GM23338 (cell line): ENCODE results near the gene ZNF780B. TPM values are rescaled to one million over a fixed set of nuclear protein-coding genes. Genes with fewer than 3 reads are reported as not detected.

ENCODE experiments used
- ATAC-seq: fragments of 200-7000 bp; cut with Tn5 transposase; 3 replicates; pipeline ENCODE4 v1.9.1; 2020
- DNase-seq: peaks from one replicate; pipeline ENCODE4 v3.0.0-alpha.2; 2015; ENCODE audit warnings: low spot score
- H2AFZ ChIP-seq: fragments of 200-600 bp; sonication (generic); 2 replicates; pipeline ENCODE4 v1.8.0; 2016; ENCODE audit warnings: antibody characterized with exemption, mild to moderate bottlenecking, moderate library complexity
- H3F3A ChIP-seq: fragments of 200-600 bp; sonication (generic); replicated peaks from 2 replicates; pipeline ENCODE4 v1.8.0; 2017; ENCODE audit warnings: antibody characterized with exemption, mixed run types, low read depth
- H3K27ac ChIP-seq: fragments of 200-600 bp; sonication (generic); 2 replicates; pipeline ENCODE4 v1.6.1; 2016; ENCODE audit warnings: low read depth
- H3K27me3 ChIP-seq: fragments of 200-600 bp; sonication (generic); 2 replicates; pipeline ENCODE4 v1.8.0; 2016; ENCODE audit warnings: mild to moderate bottlenecking, mixed run types, moderate library complexity; ENCODE audit not compliant: insufficient read depth
- H3K36me3 ChIP-seq: fragments of 200-600 bp; sonication (generic); 2 replicates; pipeline ENCODE4 v1.8.0; 2016; ENCODE audit warnings: mild to moderate bottlenecking; ENCODE audit not compliant: insufficient read depth
- H3K4me1 ChIP-seq: fragments of 200-600 bp; sonication (generic); 2 replicates; pipeline ENCODE4 v1.8.0; 2016; ENCODE audit warnings: mild to moderate bottlenecking, moderate library complexity; ENCODE audit not compliant: insufficient read depth
- H3K4me2 ChIP-seq: fragments of 200-600 bp; sonication (generic); 2 replicates; pipeline ENCODE4 v1.7.1; 2017; ENCODE audit warnings: mixed run types
- H3K4me3 ChIP-seq: fragments of 200-600 bp; sonication (generic); 2 replicates; pipeline ENCODE4 v1.6.1; 2016; ENCODE audit warnings: mixed run types
- H3K79me2 ChIP-seq: fragments of 200-600 bp; sonication (generic); replicated peaks from 2 replicates; pipeline ENCODE4 v1.8.0; 2017; ENCODE audit warnings: mild to moderate bottlenecking; ENCODE audit not compliant: insufficient read depth
- H3K9me2 ChIP-seq: fragments of 200-600 bp; sonication (generic); 2 replicates; pipeline ENCODE4 v1.8.0; 2017; ENCODE audit not compliant: insufficient read depth
- H4K20me1 ChIP-seq: fragments of 200-600 bp; sonication (generic); replicated peaks from 2 replicates; pipeline ENCODE4 v1.8.0; 2017; ENCODE audit warnings: mild to moderate bottlenecking; ENCODE audit not compliant: insufficient read depth
- H3K27ac Mint-ChIP-seq: 2 replicates; pipeline ENCODE4 v1.8.0; 2020; ENCODE audit warnings: inconsistent platforms, mild to moderate bottlenecking, moderate library complexity, mixed read lengths
- H3K27me3 Mint-ChIP-seq: 3 replicates; pipeline ENCODE4 v1.8.0; 2022; ENCODE audit warnings: low read depth, mild to moderate bottlenecking, moderate library complexity, mixed read lengths, inconsistent platforms; ENCODE audit not compliant: insufficient read depth, poor library complexity
- H3K36me3 Mint-ChIP-seq: 3 replicates; pipeline ENCODE4 v1.8.0; 2021; ENCODE audit warnings: low read depth, mild to moderate bottlenecking, inconsistent platforms, moderate library complexity, mixed read lengths
- H3K4me1 Mint-ChIP-seq: 3 replicates; pipeline ENCODE4 v1.8.0; 2020; ENCODE audit warnings: mild to moderate bottlenecking, inconsistent platforms, mixed read lengths
- H3K4me3 Mint-ChIP-seq: 3 replicates; pipeline ENCODE4 v1.8.0; 2021; ENCODE audit warnings: moderate library complexity, mild to moderate bottlenecking, inconsistent platforms, mixed read lengths
- H3K9me3 Mint-ChIP-seq: 3 replicates; pipeline ENCODE4 v1.8.0; 2020; ENCODE audit warnings: moderate library complexity, mild to moderate bottlenecking, inconsistent platforms, mixed read lengths
- CREB1 ChIP-seq: fragments of 250-450 bp; sonication (Bioruptor Pico); IDR thresholded peaks from 2 replicates; pipeline ENCODE4 v1.5.0; 2020; ENCODE audit warnings: low read depth, mild to moderate bottlenecking, moderate library complexity
- CTCF ChIP-seq, 2 experiments: fragments of 200-600 bp in 1 of 2; sonication (generic) in 1 of 2; conservative IDR thresholded peaks; 2 replicates each; pipeline versions ENCODE4 v1.5.1 to v1.6.1; 2016 to 2017; ENCODE audit warnings: antibody characterized with exemption in 2 of 2, low read depth in 2 of 2, mild to moderate bottlenecking in 2 of 2, moderate library complexity in 1 of 2
- EZH2 ChIP-seq: fragments of 200-600 bp; sonication (generic); IDR thresholded peaks from one replicate; pipeline ENCODE4 v1.8.0; 2017; ENCODE audit warnings: antibody characterized with exemption, mild to moderate bottlenecking, low read depth; ENCODE audit not compliant: unreplicated experiment
- EZH2phosphoT487 ChIP-seq: fragments of 200-600 bp; sonication (generic); IDR thresholded peaks from one replicate; pipeline ENCODE4 v1.8.1; 2018; ENCODE audit warnings: antibody characterized with exemption; ENCODE audit not compliant: unreplicated experiment
- JUNB ChIP-seq: IDR thresholded peaks from one replicate; pipeline ENCODE4 v1.6.1; 2016; ENCODE audit warnings: antibody characterized with exemption; ENCODE audit not compliant: unreplicated experiment
- NANOG ChIP-seq: IDR thresholded peaks from 2 replicates; pipeline ENCODE4 v1.6.1; 2016; ENCODE audit warnings: antibody characterized with exemption, borderline replicate concordance
- POLR2AphosphoS5 ChIP-seq: IDR thresholded peaks from 2 replicates; pipeline ENCODE4 v1.6.1; 2016; ENCODE audit warnings: antibody characterized with exemption, low read depth
- STAT1 ChIP-seq: IDR thresholded peaks from one replicate; pipeline ENCODE4 v1.6.1; 2016; ENCODE audit warnings: antibody characterized with exemption; ENCODE audit not compliant: unreplicated experiment
- ZNF114 ChIP-seq: fragments of 250-450 bp; sonication (Bioruptor Pico); IDR thresholded peaks from 2 replicates; pipeline ENCODE4 v1.5.0; 2020; ENCODE audit warnings: mild to moderate bottlenecking, moderate library complexity
- ZNF331 ChIP-seq: fragments of 250-450 bp; sonication (Bioruptor Pico); IDR thresholded peaks from 2 replicates; pipeline ENCODE4 v1.5.0; 2020; ENCODE audit warnings: low read depth, mild to moderate bottlenecking, moderate library complexity
- polyA plus RNA-seq: library from polyadenylated mRNA; unstranded; fragments of >200 nt; fragmentation: Nextera tagmentation; extraction: Ambion mirVana; gene quantifications from 2 replicates; pipeline ENCODE4 v1.2.1, GENCODE V29; 2016
- total RNA-seq: library from RNA; depleted of rRNA; stranded (reverse); fragments of >200 nt; shearing (Covaris generic); gene quantifications from 2 replicates; pipeline ENCODE4 v1.2.3, GENCODE V29; 2014
- TF ChIP-seq, protein P1 (sequence below): IDR thresholded peaks from 2 replicates; pipeline ENCODE4 v1.6.1; 2016; ENCODE audit warnings: antibody characterized with exemption
- TF ChIP-seq, protein P2 (sequence below): fragments of 250-450 bp; sonication (Bioruptor Pico); IDR thresholded peaks from 2 replicates; pipeline ENCODE4 v1.5.0; 2020; ENCODE audit warnings: mild to moderate bottlenecking, moderate library complexity
- TF ChIP-seq, protein P3 (sequence below): IDR thresholded peaks from one replicate; pipeline ENCODE4 v1.6.1; 2018; ENCODE audit warnings: antibody characterized with exemption; ENCODE audit not compliant: unreplicated experiment

ZNF780B gene
- total and polyA plus RNA-seq, 2 experiments from 2014 or later: 4.9 to 11.0 TPM

GRCh38 chr19:40078377-40078776 is 22.3 kb upstream of the ZNF780B start (continued):
- TF ChIP-seq STAT1 (no peak), EZH2phosphoT487 (no peak), NANOG (no peak), POLR2AphosphoS5 (no peak), JUNB (no peak)

- peaks cover 15% of the 10 kb centered on the region; the same call in 1 of the 2 replicates for H3K36me3 ChIP-seq
- ATAC-seq: no peak
- DNase-seq: no peak
- H3K4me3 ChIP-seq: no peak overlapping the region
- no peak overlapping the region for H2AFZ ChIP-seq
- peaks cover 71% of the 10 kb centered on the region for H3K36me3 Mint-ChIP-seq
- H3K27me3 Mint-ChIP-seq: no peaks in the 10 kb centered on the region
- no peaks in the 10 kb centered on the region for H3F3A ChIP-seq
- no peak overlapping the region for H3K27ac Mint-ChIP-seq
- no peaks in the 10 kb centered on the region for H4K20me1 ChIP-seq
- no peaks in the 10 kb centered on the region for H3K79me2 ChIP-seq
- no peaks in the 10 kb centered on the region for H3K27me3 ChIP-seq
- no peaks in the 10 kb centered on the region; the same call in 1 of the 2 replicates for H3K9me2 ChIP-seq
- TF ChIP-seq, protein P1, sequence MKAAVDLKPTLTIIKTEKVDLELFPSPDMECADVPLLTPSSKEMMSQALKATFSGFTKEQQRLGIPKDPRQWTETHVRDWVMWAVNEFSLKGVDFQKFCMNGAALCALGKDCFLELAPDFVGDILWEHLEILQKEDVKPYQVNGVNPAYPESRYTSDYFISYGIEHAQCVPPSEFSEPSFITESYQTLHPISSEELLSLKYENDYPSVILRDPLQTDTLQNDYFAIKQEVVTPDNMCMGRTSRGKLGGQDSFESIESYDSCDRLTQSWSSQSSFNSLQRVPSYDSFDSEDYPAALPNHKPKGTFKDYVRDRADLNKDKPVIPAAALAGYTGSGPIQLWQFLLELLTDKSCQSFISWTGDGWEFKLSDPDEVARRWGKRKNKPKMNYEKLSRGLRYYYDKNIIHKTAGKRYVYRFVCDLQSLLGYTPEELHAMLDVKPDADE: no peak
- TF ChIP-seq STAT1 (no peak), ZNF114 (CRISPR knock-in tag) (no peak), ZNF331 (CRISPR knock-in tag) (no peak), JUNB (no peak), CREB1 (no peak), NANOG (no peak), POLR2AphosphoS5 (no peak), EZH2 (no peak), EZH2phosphoT487 (no peak), CTCF (conservative IDR thresholded peaks at IDR 0.05; ENCODE audit: low read depth in 2 of 2) (no peak)
- TF ChIP-seq, protein P2, sequence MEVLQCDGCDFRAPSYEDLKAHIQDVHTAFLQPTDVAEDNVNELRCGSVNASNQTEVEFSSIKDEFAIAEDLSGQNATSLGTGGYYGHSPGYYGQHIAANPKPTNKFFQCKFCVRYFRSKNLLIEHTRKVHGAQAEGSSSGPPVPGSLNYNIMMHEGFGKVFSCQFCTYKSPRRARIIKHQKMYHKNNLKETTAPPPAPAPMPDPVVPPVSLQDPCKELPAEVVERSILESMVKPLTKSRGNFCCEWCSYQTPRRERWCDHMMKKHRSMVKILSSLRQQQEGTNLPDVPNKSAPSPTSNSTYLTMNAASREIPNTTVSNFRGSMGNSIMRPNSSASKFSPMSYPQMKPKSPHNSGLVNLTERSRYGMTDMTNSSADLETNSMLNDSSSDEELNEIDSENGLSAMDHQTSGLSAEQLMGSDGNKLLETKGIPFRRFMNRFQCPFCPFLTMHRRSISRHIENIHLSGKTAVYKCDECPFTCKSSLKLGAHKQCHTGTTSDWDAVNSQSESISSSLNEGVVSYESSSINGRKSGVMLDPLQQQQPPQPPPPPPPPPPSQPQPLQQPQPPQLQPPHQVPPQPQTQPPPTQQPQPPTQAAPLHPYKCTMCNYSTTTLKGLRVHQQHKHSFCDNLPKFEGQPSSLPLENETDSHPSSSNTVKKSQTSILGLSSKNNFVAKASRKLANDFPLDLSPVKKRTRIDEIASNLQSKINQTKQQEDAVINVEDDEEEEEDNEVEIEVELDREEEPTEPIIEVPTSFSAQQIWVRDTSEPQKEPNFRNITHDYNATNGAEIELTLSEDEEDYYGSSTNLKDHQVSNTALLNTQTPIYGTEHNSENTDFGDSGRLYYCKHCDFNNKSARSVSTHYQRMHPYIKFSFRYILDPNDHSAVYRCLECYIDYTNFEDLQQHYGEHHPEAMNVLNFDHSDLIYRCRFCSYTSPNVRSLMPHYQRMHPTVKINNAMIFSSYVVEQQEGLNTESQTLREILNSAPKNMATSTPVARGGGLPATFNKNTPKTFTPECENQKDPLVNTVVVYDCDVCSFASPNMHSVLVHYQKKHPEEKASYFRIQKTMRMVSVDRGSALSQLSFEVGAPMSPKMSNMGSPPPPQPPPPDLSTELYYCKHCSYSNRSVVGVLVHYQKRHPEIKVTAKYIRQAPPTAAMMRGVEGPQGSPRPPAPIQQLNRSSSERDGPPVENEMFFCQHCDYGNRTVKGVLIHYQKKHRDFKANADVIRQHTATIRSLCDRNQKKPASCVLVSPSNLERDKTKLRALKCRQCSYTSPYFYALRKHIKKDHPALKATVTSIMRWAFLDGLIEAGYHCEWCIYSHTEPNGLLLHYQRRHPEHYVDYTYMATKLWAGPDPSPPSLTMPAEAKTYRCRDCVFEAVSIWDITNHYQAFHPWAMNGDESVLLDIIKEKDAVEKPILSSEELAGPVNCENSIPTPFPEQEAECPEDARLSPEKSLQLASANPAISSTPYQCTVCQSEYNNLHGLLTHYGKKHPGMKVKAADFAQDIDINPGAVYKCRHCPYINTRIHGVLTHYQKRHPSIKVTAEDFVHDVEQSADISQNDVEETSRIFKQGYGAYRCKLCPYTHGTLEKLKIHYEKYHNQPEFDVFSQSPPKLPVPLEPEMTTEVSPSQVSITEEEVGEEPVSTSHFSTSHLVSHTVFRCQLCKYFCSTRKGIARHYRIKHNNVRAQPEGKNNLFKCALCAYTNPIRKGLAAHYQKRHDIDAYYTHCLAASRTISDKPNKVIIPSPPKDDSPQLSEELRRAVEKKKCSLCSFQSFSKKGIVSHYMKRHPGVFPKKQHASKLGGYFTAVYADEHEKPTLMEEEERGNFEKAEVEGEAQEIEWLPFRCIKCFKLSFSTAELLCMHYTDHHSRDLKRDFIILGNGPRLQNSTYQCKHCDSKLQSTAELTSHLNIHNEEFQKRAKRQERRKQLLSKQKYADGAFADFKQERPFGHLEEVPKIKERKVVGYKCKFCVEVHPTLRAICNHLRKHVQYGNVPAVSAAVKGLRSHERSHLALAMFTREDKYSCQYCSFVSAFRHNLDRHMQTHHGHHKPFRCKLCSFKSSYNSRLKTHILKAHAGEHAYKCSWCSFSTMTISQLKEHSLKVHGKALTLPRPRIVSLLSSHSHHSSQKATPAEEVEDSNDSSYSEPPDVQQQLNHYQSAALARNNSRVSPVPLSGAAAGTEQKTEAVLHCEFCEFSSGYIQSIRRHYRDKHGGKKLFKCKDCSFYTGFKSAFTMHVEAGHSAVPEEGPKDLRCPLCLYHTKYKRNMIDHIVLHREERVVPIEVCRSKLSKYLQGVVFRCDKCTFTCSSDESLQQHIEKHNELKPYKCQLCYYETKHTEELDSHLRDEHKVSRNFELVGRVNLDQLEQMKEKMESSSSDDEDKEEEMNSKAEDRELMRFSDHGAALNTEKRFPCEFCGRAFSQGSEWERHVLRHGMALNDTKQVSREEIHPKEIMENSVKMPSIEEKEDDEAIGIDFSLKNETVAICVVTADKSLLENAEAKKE (CRISPR knock-in tag): no peak
- TF ChIP-seq, protein P3, sequence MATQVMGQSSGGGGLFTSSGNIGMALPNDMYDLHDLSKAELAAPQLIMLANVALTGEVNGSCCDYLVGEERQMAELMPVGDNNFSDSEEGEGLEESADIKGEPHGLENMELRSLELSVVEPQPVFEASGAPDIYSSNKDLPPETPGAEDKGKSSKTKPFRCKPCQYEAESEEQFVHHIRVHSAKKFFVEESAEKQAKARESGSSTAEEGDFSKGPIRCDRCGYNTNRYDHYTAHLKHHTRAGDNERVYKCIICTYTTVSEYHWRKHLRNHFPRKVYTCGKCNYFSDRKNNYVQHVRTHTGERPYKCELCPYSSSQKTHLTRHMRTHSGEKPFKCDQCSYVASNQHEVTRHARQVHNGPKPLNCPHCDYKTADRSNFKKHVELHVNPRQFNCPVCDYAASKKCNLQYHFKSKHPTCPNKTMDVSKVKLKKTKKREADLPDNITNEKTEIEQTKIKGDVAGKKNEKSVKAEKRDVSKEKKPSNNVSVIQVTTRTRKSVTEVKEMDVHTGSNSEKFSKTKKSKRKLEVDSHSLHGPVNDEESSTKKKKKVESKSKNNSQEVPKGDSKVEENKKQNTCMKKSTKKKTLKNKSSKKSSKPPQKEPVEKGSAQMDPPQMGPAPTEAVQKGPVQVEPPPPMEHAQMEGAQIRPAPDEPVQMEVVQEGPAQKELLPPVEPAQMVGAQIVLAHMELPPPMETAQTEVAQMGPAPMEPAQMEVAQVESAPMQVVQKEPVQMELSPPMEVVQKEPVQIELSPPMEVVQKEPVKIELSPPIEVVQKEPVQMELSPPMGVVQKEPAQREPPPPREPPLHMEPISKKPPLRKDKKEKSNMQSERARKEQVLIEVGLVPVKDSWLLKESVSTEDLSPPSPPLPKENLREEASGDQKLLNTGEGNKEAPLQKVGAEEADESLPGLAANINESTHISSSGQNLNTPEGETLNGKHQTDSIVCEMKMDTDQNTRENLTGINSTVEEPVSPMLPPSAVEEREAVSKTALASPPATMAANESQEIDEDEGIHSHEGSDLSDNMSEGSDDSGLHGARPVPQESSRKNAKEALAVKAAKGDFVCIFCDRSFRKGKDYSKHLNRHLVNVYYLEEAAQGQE: no peak
- no peak overlapping the region for H3K4me2 ChIP-seq
- H3K27ac ChIP-seq: no peak overlapping the region
- H3K4me3 Mint-ChIP-seq: no peak overlapping the region
- H3K4me1 Mint-ChIP-seq: no peaks in the 10 kb centered on the region
- no peaks in the 10 kb centered on the region for H3K4me1 ChIP-seq
- H3K9me3 Mint-ChIP-seq: peaks cover 67% of the 10 kb centered on the region
Observed at GRCh38 chr19:40070058-40070457, 14.0 kb upstream of the ZNF780B start.
